HG03039 (cell line): ENCODE results near the gene HABP2.

ENCODE experiments used
- ATAC-seq: cut with Tn5 transposase; IDR thresholded peaks from one replicate; pipeline ENCODE4 v1.9.1; 2021; ENCODE audit warnings: mild to moderate bottlenecking, moderate library complexity; ENCODE audit not compliant: unreplicated experiment

The HABP2 gene

GRCh38 chr10:113554214-113554613 lies 1.4 kb downstream of the HABP2 start:
- no peak for ATAC-seq

- ATAC-seq = no peak
Measured at GRCh38 chr10:113555245-113555644, 2.4 kb downstream of the HABP2 start.

GRCh38 chr10:113555751-113556150 lies 2.9 kb downstream of the HABP2 start:
- no peak for ATAC-seq

- no peak for ATAC-seq
Measured at GRCh38 chr10:113557424-113557862, 4.6 kb downstream of the HABP2 start.

- ATAC-seq = no peak
Measured at GRCh38 chr10:113557903-113558321, 5.1 kb downstream of the HABP2 start.

GRCh38 chr10:113560071-113560470 lies 7.2 kb downstream of the HABP2 start:
- no peak for ATAC-seq

- ATAC-seq = no peak
Measured at GRCh38 chr10:113561214-113561613, 8.4 kb downstream of the HABP2 start.

GRCh38 chr10:113562069-113562468 lies 9.2 kb downstream of the HABP2 start:
- no peak for ATAC-seq

- no peak for ATAC-seq
Measured at GRCh38 chr10:113562704-113563103, 9.9 kb downstream of the HABP2 start.

- peak; percentile 90 for ATAC-seq
Measured at GRCh38 chr10:113563306-113564088, 10.6 kb downstream of the HABP2 start.

- ATAC-seq = no peak
Measured at GRCh38 chr10:113565364-113565763, 12.5 kb downstream of the HABP2 start.

- ATAC-seq = no peak
Measured at GRCh38 chr10:113566888-113567287, 14.0 kb downstream of the HABP2 start.

- no peak for ATAC-seq
Measured at GRCh38 chr10:113569576-113569975, 16.7 kb downstream of the HABP2 start.

- ATAC-seq = no peak
Measured at GRCh38 chr10:113572520-113573290, 19.9 kb downstream of the HABP2 start.

- no peak for ATAC-seq
Measured at GRCh38 chr10:113573368-113573767, 20.5 kb downstream of the HABP2 start.

GRCh38 chr10:113576852-113577251 lies 24.0 kb downstream of the HABP2 start:
- ATAC-seq = no peak

GRCh38 chr10:113578773-113579172 lies 25.9 kb downstream of the HABP2 start:
- no peak for ATAC-seq

GRCh38 chr10:113581092-113581491 lies 28.2 kb downstream of the HABP2 start:
- ATAC-seq = no peak

- no peak for ATAC-seq
Measured at GRCh38 chr10:113583571-113583970, 30.7 kb downstream of the HABP2 start.

GRCh38 chr10:113585949-113586348 lies 33.1 kb downstream of the HABP2 start:
- ATAC-seq = no peak

GRCh38 chr10:113589201-113589770 lies 36.4 kb downstream of the HABP2 start:
- no peak for ATAC-seq

- no peak for ATAC-seq
Measured at GRCh38 chr10:113590581-113590980, 37.7 kb downstream of the HABP2 start.
